Measurements from ENCODE around the gene ABCG2. TPM values are rescaled to one million over a fixed set of nuclear protein-coding genes. Genes with fewer than 3 reads are reported as not detected.

Gene ABCG2
- total RNA-seq, 1 experiment from 2014 or later, result 24.6 TPM

DNA sequence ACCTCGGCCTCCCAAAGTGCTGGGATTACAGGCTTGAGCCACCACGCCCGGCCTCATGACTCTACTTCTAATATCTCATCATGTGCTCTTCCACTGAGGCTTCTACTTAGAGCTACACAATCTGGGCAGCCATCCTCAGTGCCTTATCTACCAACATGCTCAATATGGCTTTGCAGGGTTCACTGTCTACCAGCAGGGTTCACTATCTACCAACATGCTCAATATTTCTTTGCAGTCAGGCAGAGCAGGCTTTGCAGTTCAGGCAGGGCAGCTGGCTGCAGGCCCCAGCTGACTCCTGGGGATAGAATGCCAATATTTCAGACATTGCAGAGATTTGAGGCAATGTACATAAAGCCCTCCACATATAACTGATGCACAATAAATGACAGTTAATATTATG lies 103.5 kb downstream of the ABCG2 start:
- intact Hi-C loops (cut with micrococcal nuclease; ENCODE audit: unreplicated experiment), result loop anchor here (1.0 kb wide), 1 partner anchor 157 kb away; no protein-coding TSS in a partner anchor
- Histone ChIP-seq H3K79me2 (ENCODE audit: low read depth) (no peaks in the 10 kb centered on the region), H3K9me3 (ENCODE audit: insufficient read depth, low read depth) (no peaks in the 10 kb centered on the region), H2AFZ (no peak overlapping the region), H3K27me3 (ENCODE audit: insufficient read depth, low read depth) (no peaks in the 10 kb centered on the region), H3F3A (ENCODE audit: insufficient read depth, low read depth) (no peaks in the 10 kb centered on the region), H3K27ac (no peak overlapping the region), H3K4me1 (replicated peaks; ENCODE audit: insufficient read depth) (no peaks in the 10 kb centered on the region), H4K20me1 (ENCODE audit: insufficient read depth) (no peaks in the 10 kb centered on the region), H3K4me2 (no peak overlapping the region), H3K36me3 (ENCODE audit: low read depth) (no peaks in the 10 kb centered on the region), H3K9me2 (ENCODE audit: insufficient read depth) (no peaks in the 10 kb centered on the region), H3K4me3 (no peak overlapping the region)
- TF ChIP-seq, protein P1, sequence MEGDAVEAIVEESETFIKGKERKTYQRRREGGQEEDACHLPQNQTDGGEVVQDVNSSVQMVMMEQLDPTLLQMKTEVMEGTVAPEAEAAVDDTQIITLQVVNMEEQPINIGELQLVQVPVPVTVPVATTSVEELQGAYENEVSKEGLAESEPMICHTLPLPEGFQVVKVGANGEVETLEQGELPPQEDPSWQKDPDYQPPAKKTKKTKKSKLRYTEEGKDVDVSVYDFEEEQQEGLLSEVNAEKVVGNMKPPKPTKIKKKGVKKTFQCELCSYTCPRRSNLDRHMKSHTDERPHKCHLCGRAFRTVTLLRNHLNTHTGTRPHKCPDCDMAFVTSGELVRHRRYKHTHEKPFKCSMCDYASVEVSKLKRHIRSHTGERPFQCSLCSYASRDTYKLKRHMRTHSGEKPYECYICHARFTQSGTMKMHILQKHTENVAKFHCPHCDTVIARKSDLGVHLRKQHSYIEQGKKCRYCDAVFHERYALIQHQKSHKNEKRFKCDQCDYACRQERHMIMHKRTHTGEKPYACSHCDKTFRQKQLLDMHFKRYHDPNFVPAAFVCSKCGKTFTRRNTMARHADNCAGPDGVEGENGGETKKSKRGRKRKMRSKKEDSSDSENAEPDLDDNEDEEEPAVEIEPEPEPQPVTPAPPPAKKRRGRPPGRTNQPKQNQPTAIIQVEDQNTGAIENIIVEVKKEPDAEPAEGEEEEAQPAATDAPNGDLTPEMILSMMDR (conservative IDR thresholded peaks at IDR 0.05), result peak; percentile 58
- TF ChIP-seq EZH2 (IDR thresholded peaks at IDR 0.05; ENCODE audit: low read depth), result no peak
- BruUV-seq (replicated peaks), result no TSS peak
- CTCF ChIA-PET, result interaction anchor here (0.6 to 0.7 kb wide), 2 partner anchors 202 to 458 kb away, joined by 3 to 4 read pairs; no protein-coding TSS in a partner anchor
- POLR2A ChIA-PET (ENCODE audit: unreplicated experiment), result no interaction called here
- peak in 1 of 2 experiments; percentile 18 for DNase-seq

DNA sequence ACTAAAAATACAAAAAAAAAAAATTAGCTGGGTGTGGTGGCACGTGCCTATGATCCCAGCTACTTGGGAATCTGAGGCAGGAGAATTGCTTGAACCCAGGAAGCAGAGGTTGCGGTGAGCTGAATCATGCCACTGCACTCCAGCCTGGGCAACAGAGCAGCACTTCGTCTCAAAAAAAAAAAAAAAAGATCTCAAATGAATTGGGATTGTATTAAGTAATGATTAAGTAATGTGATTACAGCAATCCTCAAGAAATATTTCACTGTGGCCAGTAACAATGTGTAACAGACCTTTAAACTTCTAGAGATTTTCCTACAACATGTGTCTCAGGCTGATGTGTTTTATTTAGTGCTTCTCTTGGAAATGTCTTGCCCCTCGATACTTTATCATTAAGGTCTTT lies 104.2 kb downstream of the ABCG2 start:
- no peaks in the 10 kb centered on the region for H3K79me2 ChIP-seq (ENCODE audit: low read depth)
- TF ChIP-seq, protein P1 (conservative IDR thresholded peaks at IDR 0.05), result no peak
- TF ChIP-seq EZH2 (IDR thresholded peaks at IDR 0.05; ENCODE audit: low read depth), result no peak
- CTCF ChIA-PET, result interaction anchor here (0.6 to 0.7 kb wide), 2 partner anchors 201 to 268 kb away, joined by 4 to 5 read pairs; no protein-coding TSS in a partner anchor
- H2AFZ ChIP-seq, result no peak overlapping the region
- POLR2A ChIA-PET (ENCODE audit: unreplicated experiment), result interaction anchor here (0.6 kb wide), 1 partner anchor 59 kb away, joined by 4 read pairs; no protein-coding TSS in a partner anchor
- H3F3A ChIP-seq (ENCODE audit: insufficient read depth, low read depth), result no peaks in the 10 kb centered on the region
- H3K4me1 ChIP-seq (replicated peaks; ENCODE audit: insufficient read depth), result no peaks in the 10 kb centered on the region
- intact Hi-C loops (cut with micrococcal nuclease; ENCODE audit: unreplicated experiment), result no loop called here
- BruUV-seq (replicated peaks), result no TSS peak
- no peak overlapping the region for H3K4me2 ChIP-seq
- no peaks in the 10 kb centered on the region for H4K20me1 ChIP-seq (ENCODE audit: insufficient read depth)
- H3K27me3 ChIP-seq (ENCODE audit: insufficient read depth, low read depth), result no peaks in the 10 kb centered on the region
- no peaks in the 10 kb centered on the region for H3K9me2 ChIP-seq (ENCODE audit: insufficient read depth)
- DNase-seq, result no peak
- H3K9me3 ChIP-seq (ENCODE audit: insufficient read depth, low read depth), result no peaks in the 10 kb centered on the region
- no peak overlapping the region for H3K27ac ChIP-seq
- H3K36me3 ChIP-seq (ENCODE audit: low read depth), result no peaks in the 10 kb centered on the region
- no peak overlapping the region for H3K4me3 ChIP-seq

DNA sequence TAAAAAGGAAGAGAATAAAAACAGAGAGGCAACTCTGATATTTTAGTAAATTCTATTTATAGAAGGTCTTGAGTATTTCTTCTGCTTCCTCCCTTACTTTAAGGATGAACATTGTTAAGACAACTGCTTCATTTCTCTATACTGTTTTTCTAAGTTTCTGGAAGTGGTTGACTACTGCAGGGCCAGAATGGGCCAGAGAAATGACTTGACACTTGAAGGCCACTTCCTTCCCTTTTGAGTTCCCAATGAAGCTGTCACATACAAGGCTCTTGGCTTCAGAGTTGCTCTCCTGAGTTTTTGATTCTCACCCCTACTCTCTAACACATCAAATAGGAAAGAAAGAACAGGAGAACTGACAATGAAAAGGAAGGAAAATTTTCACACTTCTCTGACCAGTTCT lies 113.4 kb downstream of the ABCG2 start:
- CTCF ChIA-PET, result no interaction called here
- POLR2A ChIA-PET (ENCODE audit: unreplicated experiment), result interaction anchor here (0.7 kb wide), 1 partner anchor 485 kb away, joined by 6 read pairs; no protein-coding TSS in a partner anchor
- DNase-seq, result no peak
- H4K20me1 ChIP-seq (ENCODE audit: insufficient read depth), result no peaks in the 10 kb centered on the region
- H3K9me2 ChIP-seq (ENCODE audit: insufficient read depth), result no peaks in the 10 kb centered on the region
- H3K79me2 ChIP-seq (ENCODE audit: low read depth), result no peaks in the 10 kb centered on the region
- H3K4me2 ChIP-seq, result no peak overlapping the region
- no peaks in the 10 kb centered on the region for H3K9me3 ChIP-seq (ENCODE audit: insufficient read depth, low read depth)
- H3F3A ChIP-seq (ENCODE audit: insufficient read depth, low read depth), result no peaks in the 10 kb centered on the region
- no peaks in the 10 kb centered on the region for H3K27me3 ChIP-seq (ENCODE audit: insufficient read depth, low read depth)
- H2AFZ ChIP-seq, result no peak overlapping the region
- no TSS peak for BruUV-seq (replicated peaks)
- peaks cover 5% of the 10 kb centered on the region; the same call in 1 of the 2 replicates for H3K36me3 ChIP-seq (ENCODE audit: low read depth)
- H3K4me1 ChIP-seq (replicated peaks; ENCODE audit: insufficient read depth), result no peaks in the 10 kb centered on the region
- H3K27ac ChIP-seq, result no peak overlapping the region
- TF ChIP-seq, protein P1 (conservative IDR thresholded peaks at IDR 0.05), result no peak
- TF ChIP-seq EZH2 (IDR thresholded peaks at IDR 0.05; ENCODE audit: low read depth), result no peak
- intact Hi-C loops (cut with micrococcal nuclease; ENCODE audit: unreplicated experiment), result no loop called here
- no peak overlapping the region for H3K4me3 ChIP-seq

Measured in PC-9 (cell line).